GM20000 (cell line): ENCODE measurements around the gene SOWAHA.

Experiments
- DNase-seq: peaks from one replicate; pipeline ENCODE4 v3.0.0; 2012; ENCODE audit warnings: low spot score
- CTCF ChIP-seq: IDR thresholded peaks from 2 replicates; pipeline ENCODE4 v1.5.1; 2012; ENCODE audit warnings: mild to moderate bottlenecking, control low read depth; ENCODE audit errors: extremely low read depth, missing control alignments

SOWAHA gene

GRCh38 chr5:132817011-132817410 is 3.9 kb downstream of the SOWAHA start:
- TF ChIP-seq CTCF: no peak
- no peak for DNase-seq

GRCh38 chr5:132819468-132819867 is 6.4 kb downstream of the SOWAHA start:
- no peak for TF ChIP-seq CTCF
- peak; percentile 58 for DNase-seq

- DNase-seq: peak; percentile 94
- peak; percentile 68 for TF ChIP-seq CTCF
Measured at GRCh38 chr5:132820162-132820754, 7.2 kb downstream of the SOWAHA start.

- TF ChIP-seq CTCF: no peak
- no peak for DNase-seq
Measured at GRCh38 chr5:132821350-132821749, 8.2 kb downstream of the SOWAHA start.

GRCh38 chr5:132821791-132822190 is 8.7 kb downstream of the SOWAHA start:
- TF ChIP-seq CTCF: no peak
- no peak for DNase-seq

- no peak for TF ChIP-seq CTCF
- DNase-seq: peak; percentile 44
Measured at GRCh38 chr5:132822650-132823480, 9.8 kb downstream of the SOWAHA start.

GRCh38 chr5:132823481-132824050 is 10.5 kb downstream of the SOWAHA start:
- peak; percentile 45 for DNase-seq
- TF ChIP-seq CTCF: no peak
